ENCODE data around the gene LDLRAD3.

DNA sequence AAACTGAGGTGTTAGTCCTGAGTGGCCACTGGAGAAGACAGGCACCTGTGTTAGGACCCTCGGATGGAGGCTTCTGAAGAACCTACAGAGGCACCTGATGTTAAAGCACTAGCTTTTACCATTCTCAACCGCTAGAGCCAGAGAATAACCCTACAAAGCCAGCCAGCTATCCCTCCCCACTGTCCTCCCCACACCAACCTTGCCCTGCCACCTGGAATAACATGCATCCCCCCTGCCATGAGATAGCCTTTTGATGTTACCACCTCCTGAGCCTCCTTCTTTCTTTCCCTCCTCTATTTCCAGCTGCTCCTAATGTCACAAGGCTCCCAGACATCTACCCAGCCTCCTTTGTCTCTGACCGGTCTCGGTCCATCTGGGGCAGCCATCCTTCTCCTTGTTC is 317.2 kb downstream of the LDLRAD3 start:
- TF ChIP-seq POLR2A (IDR thresholded peaks at IDR 0.05), result no peak
- TF ChIP-seq, protein P1, sequence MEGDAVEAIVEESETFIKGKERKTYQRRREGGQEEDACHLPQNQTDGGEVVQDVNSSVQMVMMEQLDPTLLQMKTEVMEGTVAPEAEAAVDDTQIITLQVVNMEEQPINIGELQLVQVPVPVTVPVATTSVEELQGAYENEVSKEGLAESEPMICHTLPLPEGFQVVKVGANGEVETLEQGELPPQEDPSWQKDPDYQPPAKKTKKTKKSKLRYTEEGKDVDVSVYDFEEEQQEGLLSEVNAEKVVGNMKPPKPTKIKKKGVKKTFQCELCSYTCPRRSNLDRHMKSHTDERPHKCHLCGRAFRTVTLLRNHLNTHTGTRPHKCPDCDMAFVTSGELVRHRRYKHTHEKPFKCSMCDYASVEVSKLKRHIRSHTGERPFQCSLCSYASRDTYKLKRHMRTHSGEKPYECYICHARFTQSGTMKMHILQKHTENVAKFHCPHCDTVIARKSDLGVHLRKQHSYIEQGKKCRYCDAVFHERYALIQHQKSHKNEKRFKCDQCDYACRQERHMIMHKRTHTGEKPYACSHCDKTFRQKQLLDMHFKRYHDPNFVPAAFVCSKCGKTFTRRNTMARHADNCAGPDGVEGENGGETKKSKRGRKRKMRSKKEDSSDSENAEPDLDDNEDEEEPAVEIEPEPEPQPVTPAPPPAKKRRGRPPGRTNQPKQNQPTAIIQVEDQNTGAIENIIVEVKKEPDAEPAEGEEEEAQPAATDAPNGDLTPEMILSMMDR (IDR thresholded peaks at IDR 0.05), result no peak
